GM18873 (cell line): ENCODE results near the gene PCDHA10.
"Not testable (repeated sequence)": the region's sequence is repeated elsewhere in the genome, so short reads cannot be mapped to it uniquely, and the experiment has no call there.

Experiments
- ATAC-seq: cut with Tn5 transposase; IDR thresholded peaks from one replicate; pipeline ENCODE4 v1.9.1; 2021; ENCODE audit warnings: mild to moderate bottlenecking, moderate library complexity, moderate number of reproducible peaks; ENCODE audit not compliant: unreplicated experiment, low FRiP score

The PCDHA10 gene, protein sequence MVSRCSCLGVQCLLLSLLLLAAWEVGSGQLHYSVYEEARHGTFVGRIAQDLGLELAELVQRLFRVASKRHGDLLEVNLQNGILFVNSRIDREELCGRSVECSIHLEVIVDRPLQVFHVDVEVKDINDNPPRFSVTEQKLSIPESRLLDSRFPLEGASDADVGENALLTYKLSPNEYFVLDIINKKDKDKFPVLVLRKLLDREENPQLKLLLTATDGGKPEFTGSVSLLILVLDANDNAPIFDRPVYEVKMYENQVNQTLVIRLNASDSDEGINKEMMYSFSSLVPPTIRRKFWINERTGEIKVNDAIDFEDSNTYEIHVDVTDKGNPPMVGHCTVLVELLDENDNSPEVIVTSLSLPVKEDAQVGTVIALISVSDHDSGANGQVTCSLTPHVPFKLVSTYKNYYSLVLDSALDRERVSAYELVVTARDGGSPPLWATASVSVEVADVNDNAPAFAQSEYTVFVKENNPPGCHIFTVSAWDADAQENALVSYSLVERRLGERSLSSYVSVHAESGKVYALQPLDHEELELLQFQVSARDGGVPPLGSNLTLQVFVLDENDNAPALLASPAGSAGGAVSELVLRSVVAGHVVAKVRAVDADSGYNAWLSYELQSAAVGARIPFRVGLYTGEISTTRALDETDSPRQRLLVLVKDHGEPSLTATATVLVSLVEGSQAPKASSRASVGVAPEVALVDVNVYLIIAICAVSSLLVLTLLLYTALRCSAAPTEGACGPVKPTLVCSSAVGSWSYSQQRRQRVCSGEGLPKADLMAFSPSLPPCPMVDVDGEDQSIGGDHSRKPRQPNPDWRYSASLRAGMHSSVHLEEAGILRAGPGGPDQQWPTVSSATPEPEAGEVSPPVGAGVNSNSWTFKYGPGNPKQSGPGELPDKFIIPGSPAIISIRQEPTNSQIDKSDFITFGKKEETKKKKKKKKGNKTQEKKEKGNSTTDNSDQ

DNA sequence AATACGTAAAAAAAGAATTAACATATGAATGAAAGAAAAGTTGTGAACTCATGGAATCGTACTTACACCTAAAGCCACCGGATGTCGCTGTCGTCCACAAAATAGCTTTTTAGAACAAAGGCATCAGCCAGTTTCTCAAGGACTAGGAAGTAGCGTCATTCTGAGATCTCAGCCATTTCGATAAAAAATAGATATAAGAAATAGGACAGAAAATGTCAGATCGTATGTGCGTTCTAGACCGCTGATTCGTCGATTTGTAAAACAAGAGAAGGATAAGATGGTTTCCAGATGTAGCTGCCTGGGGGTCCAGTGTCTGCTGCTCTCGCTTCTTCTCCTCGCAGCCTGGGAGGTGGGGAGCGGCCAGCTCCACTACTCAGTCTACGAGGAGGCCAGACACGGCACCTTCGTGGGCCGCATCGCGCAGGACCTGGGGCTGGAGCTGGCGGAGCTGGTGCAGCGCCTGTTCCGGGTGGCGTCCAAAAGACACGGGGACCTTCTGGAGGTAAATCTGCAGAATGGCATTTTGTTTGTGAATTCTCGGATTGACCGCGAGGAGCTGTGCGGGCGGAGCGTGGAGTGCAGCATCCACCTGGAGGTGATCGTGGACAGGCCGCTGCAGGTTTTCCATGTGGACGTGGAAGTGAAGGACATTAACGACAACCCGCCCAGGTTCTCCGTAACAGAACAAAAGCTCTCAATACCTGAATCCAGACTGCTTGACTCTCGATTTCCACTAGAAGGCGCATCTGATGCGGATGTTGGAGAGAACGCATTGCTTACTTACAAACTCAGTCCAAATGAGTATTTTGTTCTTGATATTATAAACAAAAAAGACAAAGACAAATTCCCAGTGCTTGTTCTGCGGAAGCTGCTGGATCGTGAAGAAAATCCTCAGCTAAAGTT, at the start of gene PCDHA10:
Gene PCDHA10 (plus strand): TSS at position 126 of the 903 bp plus-strand sequence. CDS start 152 bp downstream, at position 278.
- ATAC-seq, result no peak

DNA sequence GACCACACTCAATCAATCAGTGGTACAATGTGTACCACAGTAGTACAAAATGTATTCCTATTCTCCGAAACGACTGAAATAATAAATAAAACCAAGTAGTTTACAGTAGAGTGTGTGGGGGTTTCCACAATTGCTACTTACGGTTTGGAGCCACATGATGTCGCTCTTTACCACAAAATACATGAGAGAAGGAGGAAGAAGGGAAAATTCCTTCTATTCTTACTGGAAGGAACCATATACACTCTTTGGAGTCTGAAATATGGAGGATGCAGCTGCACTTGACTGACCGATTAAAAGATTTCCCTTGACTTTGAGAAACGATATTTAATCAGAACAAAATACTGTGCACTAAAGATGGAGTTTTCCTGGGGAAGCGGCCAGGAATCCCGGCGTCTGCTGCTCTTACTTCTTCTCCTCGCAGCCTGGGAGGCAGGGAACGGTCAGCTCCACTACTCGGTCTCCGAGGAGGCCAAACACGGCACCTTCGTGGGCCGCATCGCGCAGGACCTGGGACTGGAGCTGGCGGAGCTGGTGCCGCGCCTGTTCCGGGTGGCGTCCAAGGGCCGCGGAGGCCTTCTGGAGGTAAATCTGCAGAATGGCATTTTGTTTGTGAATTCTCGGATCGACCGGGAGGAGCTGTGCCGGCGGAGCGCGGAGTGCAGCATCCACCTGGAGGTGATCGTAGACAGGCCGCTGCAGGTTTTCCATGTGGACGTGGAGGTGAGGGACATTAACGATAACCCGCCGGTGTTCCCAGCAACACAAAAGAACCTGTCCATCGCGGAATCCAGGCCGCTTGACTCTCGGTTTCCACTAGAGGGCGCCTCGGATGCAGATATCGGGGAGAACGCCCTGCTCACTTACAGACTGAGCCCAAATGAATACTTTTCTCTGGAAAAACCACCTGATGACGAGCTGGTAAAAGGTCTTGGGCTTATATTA, 48.6 kb upstream of the PCDHA10 start, which contains the start of gene PCDHA4:
Gene PCDHA4 (plus strand): TSS at position 235 of the 942 bp plus-strand sequence.
- ATAC-seq, result no peak

DNA sequence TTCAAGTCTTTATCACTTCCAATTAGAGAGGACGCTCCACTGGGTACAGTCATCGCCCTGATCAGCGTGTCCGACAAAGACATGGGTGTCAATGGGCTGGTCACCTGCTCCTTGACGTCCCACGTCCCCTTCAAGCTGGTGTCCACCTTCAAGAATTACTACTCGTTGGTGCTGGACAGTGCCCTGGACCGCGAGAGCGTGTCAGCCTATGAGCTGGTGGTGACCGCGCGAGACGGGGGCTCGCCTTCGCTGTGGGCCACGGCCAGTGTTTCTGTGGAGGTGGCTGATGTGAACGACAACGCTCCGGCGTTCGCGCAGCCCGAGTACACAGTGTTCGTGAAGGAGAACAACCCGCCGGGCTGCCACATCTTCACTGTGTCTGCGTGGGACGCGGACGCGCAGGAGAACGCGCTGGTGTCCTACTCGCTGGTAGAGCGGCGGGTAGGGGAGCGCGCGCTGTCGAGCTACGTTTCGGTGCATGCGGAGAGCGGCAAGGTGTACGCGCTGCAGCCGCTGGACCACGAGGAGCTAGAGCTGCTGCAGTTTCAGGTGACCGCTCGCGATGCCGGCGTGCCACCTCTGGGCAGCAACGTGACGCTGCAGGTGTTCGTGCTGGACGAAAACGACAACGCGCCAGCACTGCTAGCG, 47.3 kb upstream of the PCDHA10 start:
- not testable (repeated sequence) for ATAC-seq

DNA sequence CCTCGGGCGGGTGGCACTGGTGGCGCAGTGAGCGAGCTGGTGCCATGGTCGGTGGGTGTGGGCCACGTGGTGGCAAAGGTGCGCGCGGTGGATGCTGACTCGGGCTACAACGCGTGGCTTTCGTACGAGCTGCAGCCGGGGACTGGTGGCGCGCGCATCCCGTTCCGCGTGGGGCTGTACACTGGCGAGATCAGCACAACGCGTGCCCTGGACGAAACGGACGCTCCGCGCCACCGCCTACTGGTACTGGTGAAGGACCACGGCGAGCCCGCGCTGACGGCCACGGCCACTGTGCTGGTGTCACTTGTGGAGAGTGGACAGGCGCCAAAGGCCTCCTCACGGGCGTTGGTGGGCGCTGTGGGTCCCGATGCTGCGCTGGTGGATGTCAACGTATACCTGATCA, 46.8 kb upstream of the PCDHA10 start:
- ATAC-seq, result no peak

DNA sequence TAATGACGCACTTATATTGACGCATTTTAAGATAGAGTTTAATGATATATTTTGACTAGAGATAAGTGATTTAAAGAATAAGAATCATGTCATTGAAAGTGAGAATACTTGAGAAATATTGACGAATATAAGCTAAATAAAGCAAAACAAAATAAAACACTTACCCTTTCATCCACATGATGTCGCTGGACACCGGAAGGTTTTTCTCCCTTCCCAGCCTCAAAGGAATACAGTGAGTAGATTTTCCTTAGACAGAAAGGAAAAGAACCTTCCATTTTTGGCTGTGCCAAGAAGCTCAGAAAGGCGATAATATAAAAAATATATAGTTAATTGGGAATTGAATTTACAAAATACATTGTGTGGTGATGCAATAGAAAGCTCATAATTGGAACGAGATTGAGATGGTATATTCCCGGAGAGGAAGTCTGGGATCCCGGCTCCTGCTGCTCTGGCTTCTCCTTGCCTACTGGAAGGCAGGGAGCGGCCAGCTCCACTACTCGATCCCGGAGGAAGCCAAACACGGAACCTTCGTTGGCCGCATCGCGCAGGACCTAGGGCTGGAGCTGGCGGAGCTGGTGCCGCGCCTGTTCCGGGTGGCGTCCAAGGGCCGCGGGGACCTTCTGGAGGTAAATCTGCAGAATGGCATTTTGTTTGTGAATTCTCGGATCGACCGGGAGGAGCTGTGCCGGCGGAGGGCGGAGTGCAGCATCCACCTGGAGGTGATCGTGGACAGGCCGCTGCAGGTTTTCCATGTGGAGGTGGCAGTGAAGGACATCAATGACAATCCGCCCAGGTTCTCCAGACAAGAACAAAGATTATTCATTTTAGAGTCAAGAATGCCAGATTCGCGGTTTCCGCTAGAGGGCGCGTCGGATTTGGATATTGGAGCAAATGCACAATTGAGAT, 34.1 kb upstream of the PCDHA10 start, which contains the start of gene PCDHA5:
Gene PCDHA5 (plus strand): TSS at position 239 of the 906 bp plus-strand sequence.
- no peak for ATAC-seq

DNA sequence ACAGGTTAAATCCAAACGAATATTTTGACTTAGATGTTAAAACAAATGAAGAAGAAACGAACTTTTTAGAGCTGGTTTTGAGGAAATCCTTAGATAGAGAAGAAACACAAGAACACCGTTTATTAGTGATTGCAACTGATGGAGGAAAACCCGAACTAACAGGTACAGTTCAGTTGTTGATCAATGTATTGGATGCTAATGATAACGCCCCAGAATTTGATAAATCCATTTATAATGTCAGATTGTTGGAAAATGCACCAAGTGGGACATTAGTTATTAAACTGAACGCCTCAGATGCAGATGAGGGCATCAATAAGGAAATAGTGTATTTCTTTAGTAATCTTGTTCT, 33.4 kb upstream of the PCDHA10 start:
- ATAC-seq, result no peak

DNA sequence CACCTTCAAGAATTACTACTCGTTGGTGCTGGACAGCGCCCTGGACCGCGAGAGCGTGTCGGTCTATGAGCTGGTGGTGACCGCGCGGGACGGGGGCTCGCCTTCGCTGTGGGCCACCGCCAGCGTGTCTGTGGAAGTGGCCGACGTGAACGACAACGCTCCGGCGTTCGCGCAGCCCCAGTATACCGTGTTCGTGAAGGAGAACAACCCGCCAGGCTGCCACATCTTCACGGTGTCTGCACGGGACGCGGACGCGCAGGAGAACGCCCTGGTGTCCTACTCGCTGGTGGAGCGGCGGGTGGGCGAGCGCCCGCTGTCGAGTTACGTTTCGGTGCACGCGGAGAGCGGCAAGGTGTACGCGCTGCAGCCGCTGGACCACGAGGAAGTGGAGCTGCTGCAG, 32.7 kb upstream of the PCDHA10 start:
- ATAC-seq, result not testable (repeated sequence)

DNA sequence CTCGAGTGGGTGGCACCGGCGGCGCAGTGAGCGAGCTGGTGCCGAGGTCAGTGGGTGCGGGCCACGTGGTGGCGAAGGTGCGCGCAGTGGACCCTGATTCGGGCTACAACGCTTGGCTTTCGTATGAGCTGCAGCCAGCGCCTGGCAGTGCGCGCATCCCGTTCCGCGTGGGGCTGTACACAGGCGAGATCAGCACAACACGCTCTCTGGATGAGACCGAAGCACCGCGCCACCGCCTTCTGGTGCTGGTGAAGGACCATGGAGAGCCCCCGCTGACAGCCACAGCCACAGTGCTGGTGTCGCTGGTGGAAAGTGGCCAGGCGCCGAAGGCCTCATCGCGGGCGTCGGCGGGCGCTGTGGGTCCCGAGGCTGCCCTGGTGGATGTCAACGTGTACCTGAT, 32.2 kb upstream of the PCDHA10 start:
- no peak for ATAC-seq

DNA sequence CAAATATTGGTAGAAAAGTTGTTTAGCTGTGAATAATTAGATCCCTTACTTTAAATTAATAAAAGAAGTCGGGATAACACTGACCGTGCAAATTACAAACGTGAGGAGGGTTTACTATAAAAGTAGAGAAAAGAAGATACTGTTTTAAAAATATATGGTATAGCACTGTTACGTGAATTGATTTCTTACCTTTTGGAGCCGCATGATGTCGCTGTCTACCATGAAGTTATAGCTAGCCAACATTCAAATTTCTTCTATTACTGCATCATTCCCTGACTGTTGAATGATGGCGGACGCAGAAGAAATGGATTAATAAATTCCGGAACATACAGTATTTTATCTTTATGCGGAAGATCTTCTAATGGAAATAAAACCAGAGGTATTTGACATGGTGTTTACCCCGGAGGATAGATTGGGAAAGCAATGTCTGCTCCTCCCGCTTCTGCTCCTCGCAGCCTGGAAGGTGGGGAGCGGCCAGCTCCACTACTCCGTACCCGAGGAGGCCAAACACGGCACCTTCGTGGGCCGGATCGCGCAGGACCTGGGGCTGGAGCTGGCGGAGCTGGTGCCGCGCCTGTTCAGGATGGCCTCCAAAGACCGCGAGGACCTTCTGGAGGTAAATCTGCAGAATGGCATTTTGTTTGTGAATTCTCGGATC, 27.9 kb upstream of the PCDHA10 start, which contains the start of gene PCDHA6:
Gene PCDHA6 (plus strand): TSS at position 257 of the 658 bp plus-strand sequence. CDS start 132 bp downstream, at position 389.
- no peak for ATAC-seq

DNA sequence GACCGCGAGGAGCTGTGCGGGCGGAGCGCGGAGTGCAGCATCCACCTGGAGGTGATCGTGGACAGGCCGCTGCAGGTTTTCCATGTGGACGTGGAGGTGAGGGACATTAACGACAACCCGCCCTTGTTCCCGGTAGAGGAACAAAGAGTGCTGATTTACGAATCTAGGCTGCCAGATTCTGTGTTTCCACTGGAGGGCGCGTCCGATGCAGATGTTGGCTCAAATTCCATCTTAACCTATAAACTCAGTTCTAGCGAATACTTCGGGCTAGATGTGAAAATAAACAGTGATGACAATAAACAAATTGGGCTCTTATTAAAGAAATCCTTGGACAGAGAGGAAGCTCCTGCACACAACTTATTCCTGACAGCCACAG, 27.3 kb upstream of the PCDHA10 start:
- no peak for ATAC-seq

DNA sequence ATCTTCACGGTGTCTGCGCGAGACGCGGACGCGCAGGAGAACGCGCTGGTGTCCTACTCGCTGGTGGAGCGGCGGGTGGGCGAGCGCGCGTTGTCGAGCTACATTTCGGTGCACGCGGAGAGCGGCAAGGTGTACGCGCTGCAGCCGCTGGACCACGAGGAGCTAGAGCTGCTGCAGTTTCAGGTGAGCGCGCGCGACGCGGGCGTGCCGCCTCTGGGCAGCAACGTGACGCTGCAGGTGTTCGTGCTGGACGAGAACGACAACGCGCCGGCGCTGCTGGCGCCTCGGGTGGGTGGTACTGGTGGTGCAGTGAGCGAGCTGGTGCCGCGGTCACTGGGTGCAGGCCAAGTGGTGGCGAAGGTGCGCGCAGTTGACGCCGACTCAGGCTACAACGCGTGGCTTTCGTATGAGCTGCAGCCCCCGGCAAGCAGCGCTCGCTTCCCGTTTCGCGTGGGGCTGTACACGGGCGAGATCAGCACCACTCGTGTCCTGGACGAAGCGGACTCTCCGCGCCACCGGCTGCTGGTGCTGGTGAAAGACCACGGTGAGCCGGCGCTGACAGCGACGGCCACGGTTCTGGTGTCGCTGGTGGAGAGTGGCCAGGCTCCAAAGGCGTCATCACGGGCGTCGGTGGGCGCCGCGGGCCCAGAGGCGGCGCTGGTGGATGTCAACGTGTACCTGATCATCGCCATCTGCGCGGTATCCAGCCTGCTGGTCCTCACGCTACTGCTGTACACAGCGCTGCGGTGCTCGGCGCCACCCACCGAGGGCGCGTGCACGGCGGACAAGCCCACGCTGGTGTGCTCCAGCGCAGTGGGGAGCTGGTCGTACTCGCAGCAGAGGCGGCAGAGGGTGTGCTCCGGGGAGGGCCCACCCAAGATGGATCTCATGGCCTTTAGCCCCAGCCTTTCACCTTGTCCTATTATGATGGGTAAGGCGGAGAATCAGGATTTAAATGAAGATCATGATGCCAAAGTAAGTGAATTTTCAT, 25.9 kb upstream of the PCDHA10 start:
- not testable (repeated sequence) for ATAC-seq

DNA sequence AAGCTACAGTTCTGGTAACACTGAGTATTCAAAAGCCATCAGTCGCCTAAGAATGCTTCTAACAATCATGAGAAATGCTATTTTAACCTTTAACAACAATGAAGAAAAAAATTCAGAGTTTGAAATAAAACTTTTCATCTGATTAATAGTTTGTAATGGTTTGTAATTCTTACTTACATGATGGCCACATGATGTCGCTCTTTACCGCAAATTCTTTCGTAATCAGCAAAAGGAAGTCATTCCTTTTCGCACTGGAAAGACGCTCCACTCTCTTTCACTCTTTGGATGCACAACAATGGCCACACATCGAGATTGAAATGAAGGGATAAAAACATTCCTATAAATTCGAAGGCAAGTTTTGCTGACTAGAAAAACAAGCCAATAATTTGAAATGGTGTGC, 21.7 kb upstream of the PCDHA10 start, which contains the start of gene PCDHA7:
Gene PCDHA7 (plus strand): TSS at position 277 of the 400 bp plus-strand sequence. CDS start 115 bp downstream, at position 392.
- no peak for ATAC-seq

DNA sequence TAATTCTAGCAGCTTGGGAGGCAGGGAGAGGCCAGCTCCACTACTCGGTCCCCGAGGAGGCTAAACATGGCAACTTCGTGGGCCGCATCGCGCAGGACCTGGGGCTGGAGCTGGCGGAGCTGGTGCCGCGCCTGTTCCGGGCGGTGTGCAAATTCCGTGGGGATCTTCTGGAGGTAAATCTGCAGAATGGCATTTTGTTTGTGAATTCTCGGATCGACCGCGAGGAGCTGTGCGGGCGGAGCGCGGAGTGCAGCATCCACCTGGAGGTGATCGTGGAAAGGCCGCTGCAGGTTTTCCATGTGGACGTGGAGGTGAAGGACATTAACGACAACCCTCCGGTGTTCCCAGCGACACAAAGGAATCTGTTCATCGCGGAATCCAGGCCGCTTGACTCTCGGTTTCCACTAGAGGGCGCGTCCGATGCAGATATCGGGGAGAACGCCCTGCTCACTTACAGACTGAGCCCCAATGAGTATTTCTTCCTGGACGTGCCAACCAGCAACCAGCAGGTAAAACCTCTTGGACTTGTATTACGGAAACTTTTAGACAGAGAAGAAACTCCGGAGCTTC, 21.2 kb upstream of the PCDHA10 start:
- ATAC-seq, result not testable (repeated sequence)

DNA sequence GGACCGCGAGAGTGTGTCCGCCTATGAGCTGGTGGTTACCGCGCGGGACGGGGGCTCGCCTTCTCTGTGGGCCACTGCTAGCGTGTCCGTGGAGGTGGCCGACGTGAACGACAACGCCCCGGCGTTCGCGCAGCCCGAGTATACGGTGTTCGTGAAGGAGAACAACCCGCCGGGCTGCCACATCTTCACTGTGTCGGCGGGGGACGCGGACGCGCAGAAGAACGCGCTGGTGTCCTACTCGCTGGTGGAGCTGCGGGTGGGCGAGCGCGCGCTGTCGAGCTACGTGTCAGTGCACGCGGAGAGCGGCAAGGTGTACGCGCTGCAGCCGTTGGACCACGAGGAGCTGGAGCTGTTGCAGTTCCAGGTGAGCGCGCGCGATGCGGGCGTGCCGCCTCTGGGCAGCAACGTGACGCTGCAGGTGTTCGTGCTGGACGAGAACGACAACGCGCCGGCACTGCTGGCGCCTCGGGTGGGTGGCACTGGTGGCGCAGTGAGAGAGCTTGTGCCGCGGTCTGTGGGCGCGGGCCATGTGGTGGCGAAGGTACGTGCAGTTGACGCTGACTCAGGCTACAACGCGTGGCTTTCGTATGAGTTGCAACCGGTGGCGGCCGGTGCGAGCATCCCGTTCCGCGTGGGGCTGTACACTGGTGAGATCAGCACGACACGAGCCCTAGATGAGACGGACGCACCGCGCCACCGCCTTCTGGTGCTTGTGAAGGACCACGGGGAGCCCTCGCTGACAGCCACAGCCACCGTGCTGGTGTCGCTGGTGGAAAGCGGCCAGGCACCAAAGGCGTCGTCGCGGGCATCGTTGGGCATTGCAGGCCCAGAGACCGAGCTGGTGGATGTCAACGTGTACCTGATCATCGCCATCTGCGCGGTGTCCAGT, 19.8 kb upstream of the PCDHA10 start:
- ATAC-seq, result no peak
